NCI-H524 (cell line): ENCODE data around the gene IL18RAP.

ENCODE experiments used
- DNase-seq, 2 experiments: peaks; one replicate each; lab custom pipeline; 2025; lab: John Stamatoyannopoulos, UW

Gene IL18RAP

DNA sequence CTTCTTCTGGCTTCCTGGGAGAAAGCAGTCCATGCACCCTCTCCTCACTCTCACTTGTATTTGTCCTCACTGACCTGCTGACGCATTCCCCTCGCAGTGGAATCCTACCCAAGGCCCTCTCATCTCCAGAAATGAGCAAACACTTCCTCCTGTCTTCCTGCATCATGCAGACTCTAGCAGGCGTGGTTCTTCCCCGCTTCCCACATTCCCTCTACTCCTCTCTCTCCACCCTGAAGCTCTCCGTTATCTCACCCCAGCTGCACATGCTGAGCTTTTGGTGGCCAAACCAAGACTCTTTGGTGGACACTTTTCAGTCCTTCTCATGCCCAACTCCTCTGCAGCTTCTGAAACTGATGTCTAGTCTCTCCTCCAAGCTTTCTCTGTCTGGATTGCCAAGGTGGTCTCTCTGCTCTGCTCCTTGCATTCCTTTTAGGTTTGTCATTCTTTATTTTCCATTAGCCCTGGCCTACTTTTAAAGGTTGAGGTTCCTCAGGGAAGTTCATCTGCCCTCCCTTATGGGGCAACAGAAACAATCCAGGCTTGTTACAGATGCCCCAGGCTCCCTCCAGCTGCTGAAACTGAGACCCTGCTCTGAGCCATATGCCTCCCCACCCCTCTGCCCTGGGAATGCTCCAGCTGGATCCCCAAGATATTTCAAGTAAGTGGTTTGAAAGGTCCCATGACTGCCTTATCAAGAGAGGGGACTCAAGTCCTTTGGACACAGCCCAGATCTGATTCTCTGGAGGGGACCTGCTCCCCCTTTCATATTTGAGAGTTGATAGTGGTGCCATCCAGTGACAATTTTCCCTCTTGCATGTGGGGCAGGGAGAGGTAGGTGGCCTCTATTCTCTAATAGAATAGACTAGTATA is 835 bp upstream of the IL18RAP start:
- no peak for DNase-seq

DNA sequence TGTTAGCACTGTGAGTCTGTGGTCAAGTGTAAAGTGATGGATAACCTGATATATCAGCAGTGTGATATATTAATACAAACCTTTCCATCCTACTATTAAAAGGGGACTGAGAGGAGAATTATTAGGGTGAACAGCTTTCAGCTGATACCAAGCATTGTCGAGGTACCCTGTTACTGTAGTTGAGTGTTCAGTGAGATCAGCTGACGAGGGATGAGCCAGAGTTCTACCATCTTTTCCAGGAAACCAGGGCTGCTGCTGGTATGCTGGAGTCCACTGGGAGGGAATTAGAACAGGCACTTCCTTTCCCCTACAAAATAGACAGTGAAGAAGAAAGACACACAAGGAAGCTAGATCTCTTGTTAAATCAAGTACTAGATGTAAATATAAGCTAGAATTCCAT is 408 bp downstream of the IL18RAP start:
- no peak for DNase-seq

GRCh38 chr2:102424754-102425153 is 1.8 kb downstream of the IL18RAP start:
- no peak for DNase-seq

DNA sequence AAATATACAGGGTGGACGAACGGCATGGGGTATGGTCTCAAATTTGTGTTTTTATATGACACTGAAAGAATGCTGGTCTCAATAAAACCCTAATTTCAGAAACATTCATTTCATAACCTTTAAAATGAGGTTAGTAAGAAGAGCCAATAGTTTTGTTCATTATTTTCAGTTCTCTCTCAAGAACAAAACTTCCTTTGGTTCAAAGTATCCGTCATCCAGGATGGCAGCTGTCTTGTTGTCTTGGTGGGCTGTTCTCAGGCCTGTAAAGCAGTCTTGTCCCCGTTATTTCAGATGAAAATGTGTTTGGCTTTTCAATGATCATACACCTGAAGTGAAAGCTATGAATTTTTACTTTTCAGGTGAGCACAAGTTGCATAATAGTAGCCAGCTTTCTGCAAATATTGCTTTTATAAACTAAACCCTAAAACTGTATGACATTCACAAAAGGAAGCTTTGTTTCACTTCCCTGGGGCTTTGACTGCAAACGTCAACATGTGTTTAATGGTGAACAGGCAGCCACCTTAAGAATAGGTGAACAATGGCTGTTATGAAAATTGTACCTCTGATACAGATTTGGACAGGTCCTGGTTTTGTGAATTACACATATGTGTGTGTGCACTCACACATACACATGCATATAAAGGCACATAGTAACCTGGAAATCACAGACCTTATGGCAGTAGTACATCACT is 2.6 kb downstream of the IL18RAP start:
- DNase-seq = no peak

GRCh38 chr2:102427249-102427648 is 4.3 kb downstream of the IL18RAP start:
- no peak for DNase-seq

DNA sequence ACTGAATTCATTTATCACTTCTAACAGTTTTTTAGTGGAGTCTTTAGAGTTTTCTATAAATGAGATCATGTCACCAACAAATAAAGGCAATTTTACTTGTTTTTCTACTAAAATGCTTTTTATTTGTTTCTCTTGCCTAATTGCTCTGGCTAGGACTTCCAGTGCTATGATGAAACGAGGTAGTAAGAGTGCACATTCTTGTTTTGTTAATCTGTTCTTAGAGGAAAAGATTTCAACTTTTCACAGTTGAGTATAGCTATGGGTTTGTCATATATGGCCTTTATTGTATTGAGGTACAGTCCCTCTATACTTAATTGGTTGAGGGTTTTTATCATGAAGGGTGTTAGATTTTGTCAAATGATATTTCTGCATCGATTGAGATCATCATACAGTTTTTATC is 5.6 kb downstream of the IL18RAP start:
- DNase-seq = no peak

DNA sequence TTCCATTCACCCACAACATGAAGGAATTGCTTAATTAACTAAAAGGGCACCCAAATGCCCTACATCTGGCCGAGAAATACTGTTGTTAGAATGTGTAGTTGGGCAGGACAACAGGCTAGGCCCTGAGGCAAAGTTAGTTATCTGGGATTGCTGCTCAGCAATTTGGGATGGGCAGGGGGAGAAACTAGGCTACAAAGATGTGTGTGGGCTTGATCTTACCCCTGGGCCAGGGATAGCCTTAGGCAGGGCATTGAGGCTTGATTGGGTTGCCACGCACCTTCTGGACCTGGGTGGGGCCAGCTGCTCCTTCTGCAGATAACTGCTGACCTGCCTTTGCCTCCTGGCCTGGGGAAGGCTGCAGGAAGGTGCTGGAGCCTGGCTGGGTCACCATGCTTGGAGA is 9.4 kb downstream of the IL18RAP start:
- DNase-seq = no peak

GRCh38 chr2:102433973-102434654 is 11.2 kb downstream of the IL18RAP start:
- DNase-seq = no peak

DNA sequence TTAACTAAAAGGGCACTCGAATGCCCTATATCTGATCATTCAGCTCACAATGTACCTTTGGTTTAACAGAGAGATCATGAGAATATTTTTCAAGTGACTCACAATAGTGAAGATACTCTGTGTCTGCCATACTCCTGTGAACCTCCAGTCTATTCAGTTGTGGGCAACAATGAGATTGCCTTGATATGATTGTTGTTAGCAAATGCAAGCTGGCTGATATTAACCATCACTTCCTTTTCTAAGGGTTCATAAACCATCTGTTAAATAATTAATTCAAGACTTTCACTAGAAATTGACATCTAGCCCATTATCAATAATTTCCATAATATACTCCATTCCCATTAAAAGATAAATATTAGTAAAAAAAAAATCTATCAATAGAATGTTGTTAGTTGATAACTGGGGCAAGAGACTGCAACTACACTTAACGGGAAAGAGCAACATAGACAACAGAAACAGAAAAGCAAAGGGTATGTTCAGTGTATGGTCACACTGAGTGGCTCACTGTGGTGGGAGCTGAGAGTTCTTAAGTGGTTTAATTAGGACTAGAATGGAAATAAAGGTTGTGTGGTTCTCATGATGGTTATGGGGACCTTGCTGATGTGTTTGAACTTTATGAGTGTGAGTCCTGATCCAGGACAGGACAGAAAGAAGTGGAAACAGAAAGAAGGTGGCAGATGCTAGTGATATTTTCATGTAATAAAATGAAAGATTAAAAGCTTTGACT is 11.9 kb downstream of the IL18RAP start:
- DNase-seq = no peak

- DNase-seq = no peak
These were observed 12.8 kb downstream of the IL18RAP start for GRCh38 chr2:102435741-102436140.

DNA sequence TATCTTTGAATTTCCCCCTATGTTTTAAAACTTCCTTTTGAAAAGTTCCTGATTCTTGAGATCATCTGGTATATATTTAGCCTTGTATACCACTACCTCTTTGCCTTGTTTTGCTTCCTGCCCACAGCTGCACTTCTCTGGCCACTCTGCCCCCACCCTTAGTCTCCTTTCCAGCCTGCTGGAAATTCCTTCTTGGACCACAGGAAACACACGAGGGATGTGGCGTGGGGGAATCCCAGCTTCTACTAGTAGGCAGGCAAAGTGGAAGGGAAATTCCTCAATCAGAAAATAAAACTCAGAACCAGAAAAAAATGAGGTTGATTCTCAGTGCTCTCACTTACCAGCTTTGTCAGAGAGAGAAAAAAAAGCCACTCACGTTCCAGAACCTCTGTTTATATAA is 13.4 kb downstream of the IL18RAP start:
- no peak for DNase-seq

- no peak for DNase-seq
These were observed 14.2 kb downstream of the IL18RAP start for GRCh38 chr2:102437122-102437521.

DNA sequence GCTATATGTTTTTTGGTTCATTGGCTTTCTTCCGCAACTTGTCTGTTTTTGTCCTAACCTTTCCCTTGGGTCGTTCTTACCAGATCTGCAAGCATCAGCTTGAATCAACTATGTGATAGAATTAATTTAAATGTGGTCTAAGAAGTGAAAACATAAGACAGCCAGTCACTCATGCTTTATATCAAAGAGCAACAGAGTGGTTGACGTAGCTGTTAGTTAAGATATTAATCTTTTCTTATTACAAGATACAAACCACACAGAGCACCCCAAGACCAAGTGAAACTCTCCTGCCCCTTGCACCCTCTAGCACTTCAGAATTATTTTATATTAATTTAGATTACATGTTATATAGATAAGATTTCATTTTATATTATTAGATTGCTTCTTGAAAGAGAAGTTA is 15.2 kb downstream of the IL18RAP start:
- no peak for DNase-seq

DNA sequence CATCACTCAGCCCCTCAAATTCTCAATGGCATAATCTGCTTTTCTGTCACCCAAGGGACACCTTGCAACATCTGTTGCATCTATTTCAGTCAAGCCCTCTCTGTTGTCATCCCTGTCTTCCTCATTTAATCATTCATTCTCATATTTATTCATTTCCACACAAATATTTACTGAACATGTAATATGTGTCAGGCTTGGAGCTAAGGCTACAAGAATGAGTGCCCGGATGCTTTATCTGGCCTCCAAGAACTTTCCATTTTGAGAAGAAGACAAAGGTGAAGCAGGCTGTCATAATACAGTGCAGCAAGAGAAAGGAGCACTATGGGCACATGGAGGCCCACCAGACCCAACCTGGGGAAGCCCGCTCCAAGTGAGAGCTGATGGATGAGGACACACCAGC is 15.6 kb downstream of the IL18RAP start:
- DNase-seq = no peak

DNA sequence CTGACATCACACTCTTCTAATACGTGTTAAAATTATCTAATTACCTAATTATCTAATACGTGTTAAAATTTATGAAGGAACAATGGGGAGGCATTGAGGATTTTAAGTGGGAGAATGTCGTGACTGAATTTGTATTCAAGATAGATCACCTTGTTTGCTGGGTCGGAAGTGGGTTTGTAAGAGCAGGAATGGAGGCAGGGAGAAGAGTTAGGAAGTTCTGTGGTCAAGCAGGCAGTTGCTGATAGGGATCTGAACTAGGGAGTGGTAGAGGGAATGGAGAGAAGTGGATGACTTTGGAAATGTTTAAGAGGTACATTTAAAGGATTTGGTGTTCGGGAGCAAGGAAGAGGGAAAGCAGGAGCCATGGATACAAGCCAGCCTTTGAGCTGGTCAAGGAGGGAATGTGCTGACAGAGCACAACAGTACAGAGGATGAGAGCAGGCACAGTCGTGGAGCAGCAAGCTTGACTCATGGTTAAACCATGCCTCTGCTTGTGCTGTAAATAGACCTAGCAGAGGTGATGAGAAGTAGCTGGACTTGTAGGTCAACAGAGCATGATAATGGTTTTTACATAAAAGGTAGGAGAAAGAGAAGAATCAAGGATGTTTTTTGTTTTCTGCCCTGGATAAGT is 16.2 kb downstream of the IL18RAP start:
- no peak for DNase-seq

GRCh38 chr2:102442967-102443828 is 20.2 kb downstream of the IL18RAP start:
- peak in 1 of 2 experiments; percentile 35 for DNase-seq

GRCh38 chr2:102444233-102444632 is 21.3 kb downstream of the IL18RAP start:
- no peak for DNase-seq

DNA sequence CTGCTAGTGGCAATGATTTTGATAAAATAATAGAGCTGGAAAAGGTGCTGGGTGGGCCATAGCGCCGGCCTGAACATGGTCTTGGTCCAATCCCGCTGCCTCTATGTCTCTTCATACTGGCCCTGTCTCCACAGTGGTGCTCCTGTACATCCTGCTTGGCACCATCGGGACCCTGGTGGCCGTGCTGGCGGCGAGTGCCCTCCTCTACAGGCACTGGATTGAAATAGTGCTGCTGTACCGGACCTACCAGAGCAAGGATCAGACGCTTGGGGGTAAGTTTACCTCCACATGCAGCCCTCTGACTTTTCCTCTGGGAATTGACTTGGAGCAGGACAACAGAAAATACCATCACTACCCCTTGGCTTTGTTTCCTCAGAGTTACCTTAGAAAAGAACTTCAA is 24.0 kb downstream of the IL18RAP start:
- DNase-seq = no peak

DNA sequence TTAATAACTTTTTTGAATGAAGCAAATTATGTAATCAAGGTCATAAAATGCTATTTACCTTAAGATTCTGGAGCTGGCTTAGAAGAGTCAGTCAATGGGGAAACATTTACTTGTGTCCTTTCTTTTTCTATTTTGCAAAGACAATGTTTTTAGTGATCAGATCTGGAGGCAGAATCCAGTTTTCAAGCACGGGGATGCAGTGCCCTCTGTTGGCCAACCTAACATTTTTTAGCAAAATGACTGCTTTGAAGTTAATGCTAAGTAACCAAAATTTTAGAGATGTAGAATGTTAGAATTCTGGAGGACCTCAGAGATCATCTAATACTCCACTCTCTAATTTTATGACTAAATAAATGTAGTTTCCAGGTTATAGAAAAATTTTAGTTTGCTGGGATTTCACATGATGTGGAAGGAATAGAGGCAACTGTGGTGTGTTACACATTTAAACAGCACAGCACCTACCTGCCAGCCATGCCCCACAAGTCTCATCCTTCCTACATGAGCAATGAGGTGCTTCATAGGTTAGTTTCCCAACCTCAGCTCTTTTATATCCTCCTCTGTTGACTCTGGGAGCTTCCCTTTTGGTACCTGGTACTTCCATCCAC is 26.5 kb downstream of the IL18RAP start:
- peak; percentile 8 to 36 for DNase-seq

DNA sequence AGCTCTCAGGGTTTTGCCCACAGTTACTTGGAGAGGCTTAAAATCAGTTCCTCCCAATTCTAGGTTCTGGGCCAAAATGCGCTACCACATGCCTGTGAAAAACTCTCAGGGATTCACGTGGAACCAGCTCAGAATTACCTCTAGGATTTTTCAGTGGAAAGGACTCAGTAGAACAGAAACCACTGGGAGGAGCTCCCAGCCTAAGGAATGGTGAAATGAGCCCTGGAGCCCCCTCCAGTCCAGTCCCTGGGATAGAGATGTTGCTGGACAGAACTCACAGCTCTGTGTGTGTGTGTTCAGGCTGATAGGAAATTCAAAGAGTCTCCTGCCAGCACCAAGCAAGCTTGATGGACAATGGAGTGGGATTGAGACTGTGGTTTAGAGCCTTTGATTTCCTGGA is 29.0 kb downstream of the IL18RAP start:
- DNase-seq = no peak
